GM21786 (cell line): ENCODE results near the gene IPO13.
A peak's percentile ranks its signal among the peaks of the same experiment; 100 is the strongest.

Experiments
- ATAC-seq: cut with Tn5 transposase; IDR thresholded peaks from one replicate; pipeline ENCODE4 v1.9.1; 2021; ENCODE audit not compliant: unreplicated experiment

IPO13 gene

DNA sequence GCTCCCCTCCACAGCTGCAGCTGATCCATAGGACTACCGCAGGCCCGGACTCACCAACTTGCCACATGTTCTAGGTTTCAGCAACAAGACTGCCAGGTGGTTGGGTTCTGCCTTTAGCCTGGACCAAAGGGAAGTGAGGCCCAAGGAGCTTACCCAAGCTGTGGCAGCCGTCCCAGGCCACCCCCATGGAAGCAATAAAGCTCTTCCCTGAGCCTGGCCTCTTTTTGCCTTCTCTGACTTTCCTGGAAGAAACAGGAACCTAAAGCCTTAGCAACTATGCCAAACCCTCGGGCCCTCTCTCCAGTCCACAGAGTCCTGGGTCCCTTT, 15.8 kb upstream of the IPO13 start:
- ATAC-seq = no peak

DNA sequence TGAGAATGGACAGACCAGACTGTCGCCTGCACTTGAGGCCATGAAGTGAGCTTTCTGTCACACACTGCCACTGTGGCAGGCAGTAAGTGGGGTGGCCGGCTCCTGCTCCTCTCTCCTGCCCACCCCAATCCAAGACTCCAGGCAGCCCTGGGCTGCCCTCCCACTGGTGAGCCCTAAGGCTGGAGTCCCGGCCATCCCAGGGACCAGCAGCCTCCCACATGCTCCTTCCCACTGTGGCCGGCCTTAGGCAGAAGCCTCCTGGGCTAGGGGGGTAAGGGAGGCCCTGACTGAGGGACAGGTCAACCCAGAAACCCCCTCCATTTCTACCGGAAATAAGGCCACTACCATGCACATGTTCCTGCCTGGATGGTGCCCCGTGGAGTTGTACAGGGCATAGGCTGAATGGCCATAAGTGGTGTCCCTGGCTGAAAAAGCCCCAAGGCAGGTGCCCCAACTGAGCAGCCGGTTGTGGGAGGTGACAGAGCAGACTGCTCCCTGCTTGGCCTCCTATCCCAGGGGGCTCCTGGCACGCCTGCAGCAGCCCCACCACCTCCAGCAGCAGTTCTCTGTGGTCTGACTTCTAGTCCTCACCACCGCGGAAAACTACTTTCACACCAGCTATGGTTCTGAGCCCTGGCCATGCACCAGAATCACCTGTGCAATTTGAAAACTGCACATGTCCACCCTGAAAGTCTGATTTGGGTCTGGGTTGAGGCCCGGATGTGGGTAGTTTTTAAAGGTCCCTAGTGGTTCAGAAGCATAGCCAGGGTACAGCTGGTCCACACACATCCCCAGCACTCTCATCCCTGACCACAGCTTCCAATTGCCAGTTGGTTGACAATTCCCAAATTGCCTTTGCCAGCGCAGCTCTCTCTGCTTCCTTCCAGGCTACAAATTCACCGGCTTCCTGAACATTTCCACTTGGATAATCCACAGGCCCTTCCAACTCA, 14.8 kb upstream of the IPO13 start:
- ATAC-seq = no peak

DNA sequence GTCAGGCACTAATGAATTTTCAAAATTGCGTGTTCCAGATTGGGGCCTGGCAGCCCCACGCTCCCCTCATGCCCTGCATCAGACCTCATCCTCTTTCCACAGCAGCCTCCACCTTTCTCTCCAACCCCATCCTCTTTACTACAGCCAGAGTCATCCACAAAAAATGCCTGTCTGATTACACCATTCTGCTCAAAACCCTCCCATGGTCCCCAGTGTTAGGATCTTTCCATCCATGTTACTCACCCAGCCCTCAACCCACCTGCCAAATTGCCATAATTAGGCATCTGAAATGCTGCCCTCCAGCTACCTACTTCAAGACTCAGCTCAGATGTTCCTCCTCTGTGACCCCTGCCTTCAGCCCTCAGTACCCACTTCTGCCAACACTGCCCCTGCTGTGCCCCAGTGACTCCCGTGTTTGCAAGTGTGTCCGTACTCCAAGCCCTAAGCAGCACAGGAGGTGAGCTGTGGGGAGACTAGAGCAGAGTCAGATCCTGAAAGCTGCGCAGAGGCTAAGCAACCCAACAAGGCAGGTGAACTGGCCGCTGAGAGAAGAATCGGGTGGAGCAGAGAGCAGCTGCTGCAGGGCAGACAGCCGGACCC, 13.9 kb upstream of the IPO13 start:
- ATAC-seq = no peak

DNA sequence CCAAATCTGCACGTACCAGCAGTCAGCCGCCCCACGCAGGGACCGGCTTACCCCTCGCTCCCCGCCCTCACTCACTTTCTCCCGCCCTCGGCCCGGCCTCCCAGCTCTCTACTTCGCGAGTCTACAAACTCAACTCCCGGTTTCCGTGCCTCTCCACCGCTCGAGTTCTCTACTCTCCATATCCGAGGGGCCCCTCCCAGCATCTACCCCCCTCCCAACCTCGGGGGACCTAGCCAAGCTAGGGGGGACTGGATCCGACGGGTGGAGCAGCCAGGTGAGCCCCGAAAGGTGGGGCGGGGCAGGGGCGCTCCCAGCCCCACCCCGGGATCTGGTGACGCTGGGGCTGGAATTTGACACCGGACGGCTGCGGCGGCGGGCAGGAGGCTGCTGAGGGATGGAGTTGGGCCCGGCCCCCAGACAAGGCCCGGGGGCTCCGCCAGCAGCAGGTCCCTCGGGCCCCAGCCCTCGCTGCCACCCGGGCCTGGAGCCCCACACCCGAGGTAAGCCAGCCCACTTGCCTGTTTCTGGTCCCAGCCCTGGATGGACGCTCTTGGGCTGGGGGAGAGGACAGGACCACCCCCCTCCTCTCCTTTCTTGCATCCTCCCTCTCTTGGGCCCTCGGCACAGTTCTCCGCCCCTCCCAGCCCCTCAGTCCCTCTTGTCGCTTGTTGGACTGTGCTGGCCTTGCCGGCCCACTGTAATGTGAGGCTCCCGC, 13.2 kb upstream of the IPO13 start, which contains the start of gene ARTN:
ARTN (plus strand) TSS at position 416 of the 715 bp plus-strand sequence. CDS start 1,856 bp downstream, outside the sequence.
- ATAC-seq = no peak

DNA sequence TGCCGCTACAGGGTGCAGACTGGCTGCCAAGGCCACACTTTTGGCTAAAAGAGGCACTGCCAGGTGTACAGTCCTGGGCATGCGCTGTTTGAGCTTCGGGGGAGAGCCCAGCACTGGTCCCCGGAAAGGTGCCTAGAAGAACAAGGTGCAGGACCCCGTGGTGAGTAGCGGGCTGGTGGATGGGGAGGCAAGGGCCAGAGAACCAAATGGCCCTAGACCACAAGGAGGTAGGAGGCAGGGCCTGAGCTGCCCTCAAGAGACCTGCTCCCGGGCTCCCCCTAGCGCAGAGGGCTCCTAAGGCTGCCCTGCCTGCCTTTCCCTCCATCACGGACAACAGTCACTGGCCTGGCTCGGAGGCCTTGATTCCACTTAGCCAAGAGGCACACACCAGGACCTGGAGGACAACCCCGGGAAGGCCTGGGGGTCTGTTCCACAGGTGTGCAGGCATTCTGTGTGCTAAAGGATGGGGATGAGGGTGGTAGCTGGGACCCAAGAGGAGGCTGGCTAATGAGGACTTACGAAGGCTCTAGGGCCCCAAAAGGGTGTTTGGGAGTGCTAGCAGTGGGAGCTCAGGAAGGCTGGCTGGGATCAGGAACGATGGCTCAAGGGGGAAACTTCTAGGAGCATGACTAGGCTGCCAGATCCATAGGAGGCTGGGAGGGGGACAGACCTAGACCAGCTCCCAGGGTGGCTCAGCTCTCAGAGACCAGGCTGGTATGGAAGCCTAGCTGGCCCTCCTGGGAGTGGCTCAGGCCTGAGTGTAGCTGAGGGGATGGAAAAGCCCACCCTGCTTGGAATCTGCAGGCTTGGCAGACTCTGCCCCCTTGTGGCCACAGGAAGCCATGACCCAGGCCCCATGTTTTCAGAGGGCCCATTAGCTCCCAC, 12.4 kb upstream of the IPO13 start:
- no peak for ATAC-seq

DNA sequence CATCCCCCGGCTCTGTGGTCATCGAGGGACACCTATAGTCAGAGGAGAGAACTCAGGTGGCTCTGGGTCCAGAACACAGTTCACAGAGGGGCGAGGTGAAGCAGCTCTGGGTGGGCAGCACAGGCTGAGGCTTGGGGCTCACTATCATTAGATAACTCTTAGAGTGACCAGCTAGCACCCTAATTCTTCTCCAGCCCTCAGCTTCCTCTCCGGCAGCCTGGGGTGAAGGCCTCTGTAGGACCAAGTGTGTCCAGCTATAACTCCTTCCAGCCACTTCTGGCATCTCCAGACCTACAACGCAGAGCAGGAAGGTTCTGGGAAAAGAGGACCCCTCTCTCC, 11.8 kb upstream of the IPO13 start:
- no peak for ATAC-seq

DNA sequence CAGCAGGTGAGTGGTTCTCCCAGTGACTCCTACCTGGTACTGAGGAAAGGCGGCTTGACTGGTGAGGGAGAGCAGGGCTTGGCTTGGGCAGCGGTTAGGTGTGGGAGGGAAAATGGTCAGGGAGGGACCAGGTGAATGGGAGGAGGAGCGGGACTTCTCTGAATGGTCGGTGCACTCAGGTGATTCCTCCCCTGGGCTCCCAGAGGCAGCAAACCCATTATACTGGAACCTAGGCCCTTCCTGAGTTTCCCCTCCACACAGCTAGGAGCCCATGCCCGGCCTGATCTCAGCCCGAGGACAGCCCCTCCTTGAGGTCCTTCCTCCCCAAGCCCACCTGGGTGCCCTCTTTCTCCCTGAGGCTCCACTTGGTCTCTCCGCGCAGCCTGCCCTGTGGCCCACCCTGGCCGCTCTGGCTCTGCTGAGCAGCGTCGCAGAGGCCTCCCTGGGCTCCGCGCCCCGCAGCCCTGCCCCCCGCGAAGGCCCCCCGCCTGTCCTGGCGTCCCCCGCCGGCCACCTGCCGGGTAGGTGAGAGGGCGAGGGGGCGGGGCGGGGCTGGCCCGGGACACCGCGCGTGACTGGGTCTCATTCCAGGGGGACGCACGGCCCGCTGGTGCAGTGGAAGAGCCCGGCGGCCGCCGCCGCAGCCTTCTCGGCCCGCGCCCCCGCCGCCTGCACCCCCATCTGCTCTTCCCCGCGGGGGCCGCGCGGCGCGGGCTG, 10.9 kb upstream of the IPO13 start:
- no peak for ATAC-seq

DNA sequence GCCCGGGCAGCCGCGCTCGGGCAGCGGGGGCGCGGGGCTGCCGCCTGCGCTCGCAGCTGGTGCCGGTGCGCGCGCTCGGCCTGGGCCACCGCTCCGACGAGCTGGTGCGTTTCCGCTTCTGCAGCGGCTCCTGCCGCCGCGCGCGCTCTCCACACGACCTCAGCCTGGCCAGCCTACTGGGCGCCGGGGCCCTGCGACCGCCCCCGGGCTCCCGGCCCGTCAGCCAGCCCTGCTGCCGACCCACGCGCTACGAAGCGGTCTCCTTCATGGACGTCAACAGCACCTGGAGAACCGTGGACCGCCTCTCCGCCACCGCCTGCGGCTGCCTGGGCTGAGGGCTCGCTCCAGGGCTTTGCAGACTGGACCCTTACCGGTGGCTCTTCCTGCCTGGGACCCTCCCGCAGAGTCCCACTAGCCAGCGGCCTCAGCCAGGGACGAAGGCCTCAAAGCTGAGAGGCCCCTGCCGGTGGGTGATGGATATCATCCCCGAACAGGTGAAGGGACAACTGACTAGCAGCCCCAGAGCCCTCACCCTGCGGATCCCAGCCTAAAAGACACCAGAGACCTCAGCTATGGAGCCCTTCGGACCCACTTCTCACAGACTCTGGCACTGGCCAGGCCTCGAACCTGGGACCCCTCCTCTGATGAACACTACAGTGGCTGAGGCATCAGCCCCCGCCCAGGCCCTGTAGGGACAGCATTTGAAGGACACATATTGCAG, 10.2 kb upstream of the IPO13 start:
- no peak for ATAC-seq

DNA sequence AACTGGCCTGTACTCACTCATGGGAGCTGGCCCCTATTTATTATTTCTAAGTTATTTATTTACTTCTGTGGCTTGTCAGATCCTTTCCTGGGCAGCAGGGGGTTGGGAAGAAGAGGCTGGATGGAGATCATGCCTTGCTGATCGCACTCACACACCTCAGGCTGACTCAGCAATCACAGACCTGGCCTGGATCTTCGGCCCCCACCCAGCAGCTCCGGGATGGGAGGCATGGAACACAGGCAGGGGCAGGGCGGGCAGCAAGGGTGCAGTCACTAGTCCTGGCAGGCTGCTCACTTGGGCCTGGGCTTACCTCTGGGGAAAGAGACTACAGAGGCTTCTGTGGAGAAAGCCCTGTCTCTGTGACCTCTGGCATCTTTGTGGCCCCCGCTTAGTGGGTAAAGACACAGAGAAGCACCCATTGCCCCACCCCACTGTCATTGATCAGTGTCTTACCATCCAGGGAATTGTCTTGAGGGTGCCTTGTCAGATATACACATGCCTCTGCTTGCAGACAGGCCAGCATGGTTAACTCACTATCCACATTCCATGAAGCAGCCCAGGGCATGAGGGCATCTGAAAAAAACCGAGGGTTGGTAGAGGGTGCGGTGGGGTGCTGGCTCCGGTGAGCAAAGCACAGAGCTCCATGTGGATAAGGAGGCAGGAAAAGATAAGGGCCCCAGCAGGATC, 9.4 kb upstream of the IPO13 start:
- ATAC-seq = no peak

DNA sequence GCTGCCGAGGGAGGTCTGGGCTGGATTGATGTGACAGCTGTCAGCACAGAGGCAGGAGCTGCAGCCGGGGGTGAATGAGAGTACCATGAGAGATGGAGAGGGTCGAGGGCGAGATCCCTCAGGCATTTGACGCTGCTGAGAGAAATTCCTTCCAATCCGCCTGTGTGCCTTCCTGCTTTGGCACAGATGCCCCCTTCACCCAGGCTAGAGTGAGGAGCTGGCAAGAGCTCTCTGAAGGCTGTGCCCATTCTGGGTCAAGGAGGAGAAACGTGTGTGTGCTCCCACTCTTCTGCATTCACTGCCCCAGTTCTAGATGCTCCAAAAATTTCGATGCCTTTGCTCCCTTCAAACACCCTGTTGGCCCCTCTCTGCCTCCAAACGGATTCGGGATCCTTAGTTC, 8.4 kb upstream of the IPO13 start:
- ATAC-seq = no peak

DNA sequence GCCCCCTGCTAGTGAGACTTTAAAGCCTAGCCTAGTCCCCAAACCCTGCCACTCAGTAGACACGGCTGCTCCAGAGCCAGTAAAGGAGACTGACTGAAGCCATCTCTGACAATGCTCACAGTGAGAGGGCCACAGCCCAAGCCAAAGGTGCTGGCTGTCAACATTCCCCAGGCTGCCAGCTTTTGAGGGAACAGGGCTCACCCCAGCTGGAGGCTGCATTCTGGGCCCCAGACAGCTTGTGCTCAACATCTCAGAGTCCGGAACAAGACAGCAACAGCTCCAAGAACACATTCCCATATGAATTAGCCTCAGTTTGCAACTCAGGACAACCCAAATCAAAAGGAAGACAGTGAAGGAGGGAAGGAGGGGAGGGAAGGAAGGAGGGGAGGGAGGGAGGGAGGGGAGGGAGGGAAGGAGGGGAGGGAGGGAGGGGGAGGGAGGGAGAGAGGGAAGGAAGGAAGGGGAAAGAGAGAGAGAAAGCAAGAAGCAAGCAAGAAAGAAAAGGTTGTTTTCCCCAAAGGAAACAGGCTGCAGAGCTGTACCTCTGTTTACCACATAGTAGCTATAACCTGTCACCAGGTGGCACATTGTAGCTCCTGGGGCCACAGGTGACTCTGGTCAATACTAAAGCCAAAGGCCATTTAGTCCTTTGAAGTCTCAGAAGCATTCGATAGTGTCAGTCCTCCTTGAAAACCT, 7.7 kb upstream of the IPO13 start:
- ATAC-seq = no peak

DNA sequence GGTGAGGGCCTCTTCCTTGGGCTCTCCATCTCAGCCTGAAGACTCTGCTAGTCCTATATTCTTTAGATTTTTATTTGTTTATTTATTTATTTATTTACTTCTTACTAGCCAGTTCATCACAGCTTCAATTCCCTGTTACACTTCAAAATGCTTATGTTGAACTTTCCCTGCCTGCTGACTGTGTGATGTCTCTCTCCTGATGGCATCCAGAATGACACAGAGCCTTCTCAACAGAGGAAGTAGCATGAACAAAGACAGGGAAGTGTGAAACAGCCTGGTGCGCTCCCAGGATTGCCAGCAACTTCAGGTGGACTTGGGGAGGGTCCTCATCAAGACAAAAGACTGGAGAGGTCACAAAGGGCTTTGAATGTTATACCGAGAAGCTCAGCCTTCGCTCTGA, 4.3 kb upstream of the IPO13 start:
- no peak for ATAC-seq

DNA sequence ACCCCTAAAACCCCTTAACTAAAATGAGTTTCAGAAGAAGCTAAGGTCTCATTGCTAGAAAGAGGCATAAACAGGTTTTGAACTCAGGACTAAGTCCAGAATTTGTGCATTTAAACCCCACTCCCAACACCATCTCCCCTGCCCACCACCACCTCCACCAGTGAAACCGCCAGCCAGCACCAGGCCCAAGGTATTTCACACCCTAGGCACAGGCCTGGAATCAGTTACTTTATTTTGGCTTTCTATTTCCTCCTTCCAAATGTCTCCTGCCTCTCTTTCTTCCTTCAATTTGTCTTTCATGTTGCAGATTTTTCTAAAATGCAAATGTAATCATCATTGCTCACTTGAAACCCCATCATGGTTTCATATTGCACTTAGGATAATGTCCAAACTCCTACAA, 1.9 kb upstream of the IPO13 start:
- ATAC-seq = no peak

DNA sequence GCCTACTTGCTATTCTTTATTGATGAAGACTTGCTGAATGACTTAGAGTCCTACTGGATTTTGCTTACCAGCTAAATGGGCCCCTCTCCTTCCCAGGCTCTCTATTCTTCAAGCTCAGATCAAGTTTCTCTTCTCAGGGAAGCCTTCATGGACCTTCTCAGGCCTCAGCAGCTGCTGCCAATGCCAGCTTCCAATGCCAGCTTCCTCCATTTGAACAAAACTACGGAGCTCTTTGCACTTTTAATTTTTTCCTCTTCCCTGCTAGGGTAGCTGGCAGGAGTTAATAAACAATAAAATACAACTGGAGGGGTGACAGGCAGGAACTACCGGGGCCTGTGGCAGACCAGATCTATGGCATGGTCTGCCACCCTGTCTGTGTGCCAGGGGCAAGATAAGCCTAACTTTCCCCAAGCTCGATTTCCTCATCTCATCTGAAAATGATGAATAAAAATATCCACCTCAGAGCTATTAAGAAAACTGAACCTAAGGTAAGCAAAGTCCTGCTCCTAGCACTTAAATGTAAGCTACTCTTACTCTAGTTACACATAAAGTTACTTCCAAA, 995 bp upstream of the IPO13 start:
- no peak for ATAC-seq

DNA sequence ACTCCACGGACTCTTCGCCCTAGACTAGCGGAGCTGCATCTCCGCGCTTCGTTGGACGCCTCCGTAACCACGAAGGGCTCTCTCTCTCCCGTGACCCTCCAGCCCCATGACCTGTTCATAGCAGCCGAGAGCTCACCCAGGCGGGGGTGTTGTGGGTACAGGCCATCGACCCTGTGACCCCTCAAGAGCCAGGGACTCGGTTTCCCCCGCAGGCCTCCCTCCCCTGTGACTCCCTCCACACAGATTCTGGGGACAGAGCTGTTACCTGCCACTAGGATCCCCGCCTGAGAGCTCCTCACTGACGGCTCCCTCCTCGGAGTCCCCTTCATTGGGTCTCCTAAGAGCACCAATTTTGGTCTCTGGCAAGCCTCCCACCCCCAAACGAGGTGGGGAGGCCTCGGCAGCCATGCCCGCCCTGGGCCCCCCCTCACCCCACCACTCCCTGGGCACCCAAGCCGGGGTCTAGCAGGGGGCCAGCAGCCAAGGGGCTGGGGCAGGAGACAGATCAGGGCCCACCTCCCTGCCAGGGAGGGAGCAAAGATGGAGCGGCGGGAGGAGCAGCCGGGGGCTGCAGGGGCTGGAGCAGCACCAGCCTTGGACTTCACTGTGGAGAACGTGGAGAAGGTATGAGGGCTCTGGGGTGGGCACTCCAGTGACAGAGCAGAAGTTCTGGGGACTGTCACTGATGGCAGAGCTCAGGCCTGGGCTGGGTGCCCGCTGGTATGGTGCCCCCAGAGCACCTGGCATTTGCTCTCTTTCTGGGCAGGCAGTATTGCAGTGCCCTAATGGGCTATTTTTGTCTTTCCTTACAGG, 517 bp downstream of the IPO13 start:
- peak; percentile 11 for ATAC-seq

DNA sequence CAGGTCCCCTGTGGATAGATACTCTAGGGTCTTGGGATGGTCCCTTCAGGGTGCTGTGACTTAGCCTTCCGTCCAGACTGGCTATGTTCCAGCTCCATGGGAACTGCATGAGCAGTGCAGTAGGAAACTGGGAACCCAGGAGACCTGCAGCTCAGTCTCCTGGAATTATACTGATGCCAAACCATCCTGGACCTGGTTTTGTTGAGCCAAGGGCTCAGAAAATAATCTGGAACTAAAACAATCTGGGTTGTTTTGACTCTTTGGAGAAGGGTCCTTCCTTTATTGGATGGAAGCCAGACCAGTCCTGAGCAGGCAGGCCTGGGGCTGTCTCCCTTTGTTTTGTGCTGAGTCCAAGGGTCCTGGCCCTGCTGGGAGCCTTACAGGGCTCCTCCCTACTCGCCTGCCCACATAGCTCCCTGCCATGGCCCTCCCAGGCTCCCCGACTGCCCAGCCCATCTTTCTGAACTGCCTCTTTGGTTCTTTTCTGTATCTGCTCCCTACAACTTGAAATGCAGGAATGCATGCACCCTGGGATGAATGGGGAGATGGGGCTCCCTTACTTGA, 1.2 kb downstream of the IPO13 start:
- no peak for ATAC-seq

DNA sequence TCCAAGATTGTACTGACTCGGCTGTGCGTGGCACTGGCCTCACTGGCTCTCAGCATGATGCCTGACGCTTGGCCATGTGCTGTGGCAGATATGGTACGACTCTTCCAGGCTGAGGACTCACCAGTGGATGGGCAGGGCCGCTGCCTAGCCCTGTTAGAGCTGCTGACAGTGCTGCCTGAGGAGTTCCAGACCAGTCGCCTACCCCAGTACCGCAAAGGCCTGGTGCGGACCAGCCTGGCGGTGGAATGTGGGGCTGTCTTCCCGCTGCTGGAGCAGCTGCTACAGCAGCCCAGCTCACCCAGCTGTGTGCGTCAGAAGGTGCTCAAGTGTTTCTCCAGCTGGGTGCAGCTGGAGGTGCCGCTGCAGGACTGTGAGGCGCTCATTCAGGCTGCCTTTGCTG, 2.9 kb downstream of the IPO13 start:
- ATAC-seq = no peak
